ENCODE data around the gene TRAF1.

The TRAF1 gene

GRCh38 chr9:120899490-120900068 lies 27.0 kb downstream of the TRAF1 start:
- Histone ChIP-seq H3K79me2 (ENCODE audit: insufficient read depth, low read length) (no peaks in the 10 kb centered on the region), H3K4me2 (ENCODE audit: low read length) (no peak overlapping the region), H3K9me2 (ENCODE audit: low read depth, low read length) (no peaks in the 10 kb centered on the region), H3K27me3 (ENCODE audit: insufficient read depth, low read length) (no peaks in the 10 kb centered on the region), H3K9ac (ENCODE audit: low read length) (no peak overlapping the region), H3K27ac (ENCODE audit: low read depth, low read length, poor library complexity, severe bottlenecking) (peak overlapping the region; percentile 44), H3K4me1 (ENCODE audit: insufficient read depth, low read length, severe bottlenecking) (peaks cover 59% of the 10 kb centered on the region), H2AFZ (ENCODE audit: low read length) (no peak overlapping the region), H3K36me3 (ENCODE audit: insufficient read depth, low read length) (no peaks in the 10 kb centered on the region), H3K9me3 (ENCODE audit: low read length) (no peaks in the 10 kb centered on the region), H3F3A (ENCODE audit: insufficient read depth, low read length) (peaks cover 10% of the 10 kb centered on the region), H3K4me3 (ENCODE audit: low read depth, low read length, poor library complexity, severe bottlenecking) (no peak overlapping the region), H4K20me1 (ENCODE audit: insufficient read depth, low read length) (no peaks in the 10 kb centered on the region)
- TF ChIP-seq CTCF (IDR thresholded peaks at IDR 0.05; ENCODE audit: low read length) = no peak
- no peak for TF ChIP-seq EZH2 (IDR thresholded peaks at IDR 0.05; ENCODE audit: borderline replicate concordance, low read length)

- no peaks in the 10 kb centered on the region for H3K9me3 ChIP-seq (ENCODE audit: low read length)
- H3K36me3 ChIP-seq (ENCODE audit: insufficient read depth, low read length) = no peaks in the 10 kb centered on the region
- no peaks in the 10 kb centered on the region for H3K27me3 ChIP-seq (ENCODE audit: insufficient read depth, low read length)
- peaks cover 9% of the 10 kb centered on the region for H3F3A ChIP-seq (ENCODE audit: insufficient read depth, low read length)
- H3K27ac ChIP-seq (ENCODE audit: low read depth, low read length, poor library complexity, severe bottlenecking) = no peak overlapping the region
- no peak overlapping the region for H3K4me2 ChIP-seq (ENCODE audit: low read length)
- H3K9me2 ChIP-seq (ENCODE audit: low read depth, low read length) = no peaks in the 10 kb centered on the region
- no peak overlapping the region for H3K9ac ChIP-seq (ENCODE audit: low read length)
- H3K4me1 ChIP-seq (ENCODE audit: insufficient read depth, low read length, severe bottlenecking) = peaks cover 57% of the 10 kb centered on the region
- H3K4me3 ChIP-seq (ENCODE audit: low read depth, low read length, poor library complexity, severe bottlenecking) = no peak overlapping the region
- H2AFZ ChIP-seq (ENCODE audit: low read length) = no peak overlapping the region
- no peaks in the 10 kb centered on the region for H4K20me1 ChIP-seq (ENCODE audit: insufficient read depth, low read length)
- TF ChIP-seq EZH2 (IDR thresholded peaks at IDR 0.05; ENCODE audit: borderline replicate concordance, low read length) (no peak), CTCF (IDR thresholded peaks at IDR 0.05; ENCODE audit: low read length) (no peak)
- H3K79me2 ChIP-seq (ENCODE audit: insufficient read depth, low read length) = no peaks in the 10 kb centered on the region
Observed at GRCh38 chr9:120898396-120898795, 28.2 kb downstream of the TRAF1 start.

GRCh38 chr9:120895951-120896350 lies 30.6 kb downstream of the TRAF1 start:
- TF ChIP-seq CTCF (IDR thresholded peaks at IDR 0.05; ENCODE audit: low read length) (no peak), EZH2 (IDR thresholded peaks at IDR 0.05; ENCODE audit: borderline replicate concordance, low read length) (no peak)
- Histone ChIP-seq H3K27me3 (ENCODE audit: insufficient read depth, low read length) (no peaks in the 10 kb centered on the region), H3K9me2 (ENCODE audit: low read depth, low read length) (no peaks in the 10 kb centered on the region), H2AFZ (ENCODE audit: low read length) (no peak overlapping the region), H3K4me2 (ENCODE audit: low read length) (no peak overlapping the region), H3K4me1 (ENCODE audit: insufficient read depth, low read length, severe bottlenecking) (peaks cover 57% of the 10 kb centered on the region), H4K20me1 (ENCODE audit: insufficient read depth, low read length) (no peaks in the 10 kb centered on the region), H3K36me3 (ENCODE audit: insufficient read depth, low read length) (no peaks in the 10 kb centered on the region), H3K9ac (ENCODE audit: low read length) (no peak overlapping the region), H3K27ac (ENCODE audit: low read depth, low read length, poor library complexity, severe bottlenecking) (peak overlapping the region; percentile 53), H3K4me3 (ENCODE audit: low read depth, low read length, poor library complexity, severe bottlenecking) (no peak overlapping the region), H3K79me2 (ENCODE audit: insufficient read depth, low read length) (no peaks in the 10 kb centered on the region), H3F3A (ENCODE audit: insufficient read depth, low read length) (no peaks in the 10 kb centered on the region), H3K9me3 (ENCODE audit: low read length) (no peaks in the 10 kb centered on the region)

Measured in OCI-LY1 (cell line).